ENCODE measurements around the gene FAM98B. TPM values are rescaled to one million over a fixed set of nuclear protein-coding genes. Genes with fewer than 3 reads are reported as not detected.
"Not testable (repeated sequence)": the region's sequence is repeated elsewhere in the genome, so short reads cannot be mapped to it uniquely, and the experiment has no call there.

Gene FAM98B
- 10 to 100 TPM; 80.1 to 97.1 (median 87.2) TPM for polyA plus RNA-seq (ENCODE audit: insufficient read length in 3 of 3)

- peak; percentile 83 to 89 (median 83) for DNase-seq (ENCODE audit: low read depth in 3 of 3, low spot score in 2 of 3)
Measured at GRCh38 chr15:38453971-38454695, at the start of gene FAM98B. Gene FAM98B, plus strand, starts transcription at chr15:38454127. Its CDS starts 35 bp downstream, at chr15:38454162.

- DNase-seq (ENCODE audit: low read depth in 3 of 3, low spot score in 2 of 3) = no peak
Measured at GRCh38 chr15:38406436-38406835, 47.5 kb upstream of the FAM98B start.

GRCh38 chr15:38408576-38408975, 45.4 kb upstream of the FAM98B start:
- no peak for DNase-seq (ENCODE audit: low read depth in 3 of 3, low spot score in 2 of 3)

DNA sequence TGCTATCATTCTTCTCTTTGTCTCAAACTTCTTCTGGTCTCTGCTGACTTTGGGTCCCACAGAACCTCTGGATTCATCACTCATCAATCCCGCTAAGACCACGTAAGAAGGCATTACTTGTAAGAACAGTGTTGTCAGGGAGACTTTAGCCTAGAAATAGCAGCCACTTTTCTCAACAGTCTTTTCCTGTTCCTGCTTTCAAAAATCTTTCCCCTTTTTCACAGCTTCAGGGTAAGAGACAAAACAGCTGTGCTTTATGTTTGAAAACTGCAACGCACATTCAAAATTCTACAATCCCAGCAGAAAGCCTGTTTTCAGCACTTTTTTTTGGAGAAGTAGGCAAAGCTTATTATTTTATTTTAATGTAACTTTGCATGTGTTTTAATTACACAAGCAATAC, 42.0 kb upstream of the FAM98B start:
- peak in 1 of 3 donors; percentile 10 for DNase-seq (ENCODE audit: low read depth in 3 of 3, low spot score in 2 of 3)

DNA sequence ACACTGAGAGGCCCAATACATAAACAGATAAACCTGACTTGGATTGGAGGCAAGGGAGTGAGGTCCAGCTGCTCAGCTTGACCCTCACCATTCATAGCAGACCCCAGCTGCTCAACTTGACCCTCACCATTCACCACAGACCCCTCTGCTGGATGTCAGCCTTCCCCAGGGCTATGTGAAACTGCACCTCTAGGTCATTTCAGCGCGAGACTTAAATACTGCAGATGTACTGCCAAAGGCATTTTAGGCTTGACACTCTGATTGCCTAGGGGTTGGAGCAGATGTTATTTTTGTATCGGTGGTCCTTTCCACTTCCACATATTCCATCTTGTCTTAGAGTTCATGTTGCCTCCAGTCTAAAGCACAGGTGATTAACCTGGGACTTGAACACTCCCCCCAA, 41.5 kb upstream of the FAM98B start:
- no peak for DNase-seq (ENCODE audit: low read depth in 3 of 3, low spot score in 2 of 3)

DNA sequence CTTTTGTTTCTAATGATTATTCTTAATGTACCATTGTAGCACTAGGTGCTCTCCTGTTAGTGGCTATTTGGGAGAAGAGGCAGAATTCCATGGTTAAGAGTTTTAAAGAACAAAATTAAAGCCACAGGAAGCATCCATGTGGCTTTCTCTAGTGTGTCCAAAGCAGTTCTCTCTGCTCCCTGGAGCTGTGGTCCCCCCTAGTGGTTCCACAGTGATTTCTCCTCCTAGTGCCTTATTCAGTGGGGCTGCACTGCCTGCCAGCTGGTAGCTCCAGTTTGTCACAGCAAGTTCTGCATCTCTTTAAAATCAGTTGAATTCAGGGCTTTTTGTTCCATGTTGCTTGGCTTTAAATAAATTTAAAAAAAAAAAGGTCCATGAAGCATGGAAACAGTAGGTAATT, 39.6 kb upstream of the FAM98B start:
- DNase-seq (ENCODE audit: low read depth in 3 of 3, low spot score in 2 of 3) = peak in 1 of 3 donors; percentile 13

GRCh38 chr15:38421069-38421690, 32.7 kb upstream of the FAM98B start:
- DNase-seq (ENCODE audit: low read depth in 3 of 3, low spot score in 2 of 3) = no peak

DNA sequence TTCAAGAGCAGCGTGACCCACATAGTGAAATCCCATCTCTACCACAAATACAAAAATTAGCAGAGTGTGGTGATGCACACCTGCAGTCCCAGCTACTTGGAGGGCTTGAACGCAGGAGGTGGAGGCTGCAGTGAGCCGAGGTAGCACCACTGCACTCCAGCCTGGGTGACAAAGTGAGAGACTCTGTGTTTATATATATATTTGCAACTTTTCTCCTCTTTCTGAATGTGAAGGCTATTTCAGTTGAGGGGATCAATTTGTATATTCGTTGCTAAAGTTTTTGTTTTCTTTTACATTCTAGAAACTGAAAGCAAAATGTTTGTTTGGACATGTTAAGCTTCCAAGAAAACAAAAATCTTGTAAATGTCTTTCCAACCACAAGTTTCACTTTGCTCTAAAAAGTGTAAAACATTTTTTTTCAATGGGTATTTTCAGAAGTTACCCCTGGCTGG, 29.8 kb upstream of the FAM98B start:
- no peak for DNase-seq (ENCODE audit: low read depth in 3 of 3, low spot score in 2 of 3)

DNA sequence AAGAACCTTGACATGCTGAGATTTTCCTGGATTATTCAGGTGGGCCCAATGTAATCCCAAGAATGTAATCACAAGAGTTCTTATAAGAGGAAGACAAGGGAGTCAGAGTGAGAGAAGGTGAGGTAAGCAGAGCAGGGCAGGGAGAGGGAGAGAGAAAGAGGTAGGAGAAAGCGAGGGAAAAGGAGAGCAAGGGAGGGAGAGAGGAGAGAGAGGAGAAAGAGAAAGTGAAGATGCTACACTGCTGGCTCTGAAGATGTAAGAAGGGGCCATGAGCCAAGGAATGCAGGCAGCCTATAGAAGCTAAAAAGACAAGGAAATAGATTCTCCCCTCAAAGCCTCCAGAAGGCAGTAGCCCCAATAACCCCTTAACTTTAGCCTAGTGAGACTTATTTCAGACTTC, 28.7 kb upstream of the FAM98B start:
- DNase-seq (ENCODE audit: low read depth in 3 of 3, low spot score in 2 of 3) = no peak

GRCh38 chr15:38427380-38427779, 26.5 kb upstream of the FAM98B start:
- no peak for DNase-seq (ENCODE audit: low read depth in 3 of 3, low spot score in 2 of 3)

DNA sequence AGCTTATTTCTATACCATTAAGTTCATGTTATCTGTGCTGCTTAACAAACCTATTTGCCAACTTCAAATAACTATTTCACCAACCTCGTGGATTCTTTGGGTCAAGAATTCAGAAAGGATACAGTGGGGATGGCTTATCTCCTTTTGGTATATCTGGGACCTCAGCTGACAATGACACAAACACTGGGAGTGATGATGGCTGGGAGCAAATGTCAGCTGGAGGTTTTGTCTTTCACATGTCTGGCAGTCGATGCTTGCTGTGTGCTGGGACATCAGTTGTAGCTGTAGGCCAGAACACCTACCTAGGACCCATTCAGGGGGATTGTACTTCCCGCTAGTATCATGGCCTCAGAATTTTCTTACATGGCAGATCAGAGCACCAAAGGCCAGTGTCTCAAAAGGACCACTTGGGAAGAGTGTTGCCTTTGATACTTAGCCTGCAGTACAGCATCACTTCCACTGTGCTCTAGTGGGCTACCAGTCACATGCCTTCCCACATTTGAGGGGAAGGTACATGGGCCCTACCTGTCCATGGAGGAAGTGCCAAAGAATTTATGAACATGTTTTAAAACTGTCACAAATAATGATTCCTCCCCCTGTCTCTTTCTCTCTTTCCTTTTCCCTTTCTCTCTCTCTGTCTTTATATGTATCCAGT, 23.7 kb upstream of the FAM98B start:
- no peak for DNase-seq (ENCODE audit: low read depth in 3 of 3, low spot score in 2 of 3)

DNA sequence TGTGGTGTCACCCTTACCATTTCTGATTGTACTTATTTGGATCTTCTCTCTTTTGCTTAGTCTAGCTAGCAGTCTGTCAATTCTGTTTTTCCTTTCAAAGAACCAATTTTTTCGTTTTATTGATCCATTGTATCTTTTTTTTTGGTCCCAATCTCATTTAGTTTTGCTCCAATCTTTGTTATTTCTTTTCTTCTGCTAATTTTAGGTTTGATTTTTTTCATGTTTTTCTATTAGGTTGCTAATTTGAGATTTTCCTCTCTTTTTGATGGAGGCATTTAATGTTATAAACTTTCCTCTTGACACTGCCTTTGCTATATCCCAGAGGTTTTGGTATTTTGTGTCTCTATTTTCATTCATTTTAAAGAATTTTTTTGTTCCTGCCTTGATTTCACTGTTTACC, 16.9 kb upstream of the FAM98B start:
- no peak for DNase-seq (ENCODE audit: low read depth in 3 of 3, low spot score in 2 of 3)

DNA sequence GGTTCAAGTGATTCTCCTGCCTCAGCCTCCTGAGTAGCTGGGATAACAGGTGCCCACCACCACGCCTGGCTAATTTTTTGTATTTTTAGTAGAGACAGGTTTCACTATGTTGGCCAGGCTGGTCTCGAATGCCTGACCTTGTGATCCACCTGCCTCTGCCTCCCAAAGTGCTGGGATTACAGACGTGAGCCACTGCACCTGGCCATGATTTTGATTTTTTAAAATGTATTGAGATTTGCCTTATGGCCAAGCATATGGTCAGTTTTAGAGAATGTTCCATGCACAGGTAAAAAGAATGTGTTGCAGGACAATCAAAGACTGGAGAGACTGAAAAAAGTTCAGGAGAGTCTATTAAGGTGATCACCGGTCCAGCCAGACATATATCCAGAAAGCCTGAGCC, 16.3 kb upstream of the FAM98B start:
- DNase-seq (ENCODE audit: low read depth in 3 of 3, low spot score in 2 of 3) = not testable (repeated sequence)

- no peak for DNase-seq (ENCODE audit: low read depth in 3 of 3, low spot score in 2 of 3)
Measured at GRCh38 chr15:38438031-38438986, 15.6 kb upstream of the FAM98B start.

DNA sequence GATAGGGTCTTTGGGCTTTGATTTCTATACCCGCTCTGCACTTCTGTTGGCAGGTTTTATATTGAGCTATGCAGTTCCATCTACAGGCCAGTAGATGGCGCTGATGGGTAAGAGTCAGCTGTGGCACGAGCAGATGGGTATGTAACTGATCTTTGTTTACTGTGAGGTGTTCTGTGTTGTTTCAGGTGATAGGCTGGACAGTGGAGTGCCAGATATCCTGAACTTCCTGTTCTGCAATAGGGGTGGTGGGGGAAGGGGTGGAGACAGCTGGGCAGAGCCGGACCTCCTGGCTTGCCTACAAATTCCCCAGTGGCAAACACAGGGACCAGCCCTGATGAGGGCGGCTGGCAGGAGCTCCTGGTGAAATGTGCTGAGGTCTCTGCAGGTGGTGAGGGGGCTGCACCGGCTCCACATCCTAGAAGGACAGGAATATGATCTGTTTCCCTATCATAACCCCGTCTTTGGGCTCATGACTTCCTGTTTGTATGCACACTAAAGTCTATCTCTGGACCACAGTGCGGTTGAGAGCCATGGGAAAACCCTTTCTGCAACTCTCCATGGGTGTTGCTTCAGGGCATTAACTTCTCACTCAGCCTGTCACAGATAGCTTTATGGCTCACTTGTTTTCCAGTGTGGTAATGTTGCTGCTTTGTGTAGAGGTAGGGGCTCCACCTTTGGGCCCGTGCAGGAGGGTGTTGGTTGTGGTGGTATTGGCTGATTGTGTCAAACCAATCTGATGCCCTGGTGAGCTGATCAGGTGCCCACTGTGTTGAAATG, 13.4 kb upstream of the FAM98B start:
- DNase-seq (ENCODE audit: low read depth in 3 of 3, low spot score in 2 of 3) = peak; percentile 33 to 54 (median 47)

DNA sequence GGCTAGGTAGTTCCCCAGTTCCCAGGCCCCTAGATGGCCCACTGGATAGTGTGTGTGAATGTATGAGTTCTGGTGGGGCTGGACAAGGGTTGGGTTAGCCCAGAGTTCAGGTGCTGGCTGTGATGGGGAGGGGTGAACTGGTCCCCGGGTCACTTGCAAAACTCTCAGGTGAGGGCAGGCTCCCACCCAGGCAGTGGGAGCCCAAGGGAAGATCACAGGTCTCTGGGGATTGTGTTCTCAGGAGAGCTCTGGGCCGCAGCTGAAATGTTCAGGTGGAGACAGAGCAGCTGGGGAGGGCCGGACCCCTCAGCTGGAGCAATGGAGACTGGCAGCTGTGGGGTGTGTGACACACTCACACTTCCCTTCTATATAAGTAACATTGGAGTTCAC, 12.8 kb upstream of the FAM98B start:
- DNase-seq (ENCODE audit: low read depth in 3 of 3, low spot score in 2 of 3) = no peak

DNA sequence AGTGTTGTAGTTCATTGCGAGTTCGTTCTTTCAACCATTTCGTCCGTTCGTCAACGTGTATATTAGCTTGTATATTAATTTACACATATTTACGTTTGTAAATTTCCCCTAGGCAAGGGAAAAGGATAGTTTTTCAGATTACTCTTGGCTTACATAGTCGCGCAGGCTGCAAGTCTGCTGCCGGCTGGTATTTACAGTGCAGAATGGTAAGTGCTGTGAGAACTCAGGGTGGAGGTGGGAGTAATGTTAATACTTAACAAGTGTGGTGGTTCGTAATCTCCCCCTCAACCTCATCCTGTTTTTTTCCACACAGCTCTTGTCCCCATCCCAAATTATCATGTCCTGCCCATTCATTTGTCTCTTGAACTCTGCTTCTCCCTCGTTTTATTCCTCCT, 766 bp downstream of the FAM98B start:
- DNase-seq (ENCODE audit: low read depth in 3 of 3, low spot score in 2 of 3) = no peak

DNA sequence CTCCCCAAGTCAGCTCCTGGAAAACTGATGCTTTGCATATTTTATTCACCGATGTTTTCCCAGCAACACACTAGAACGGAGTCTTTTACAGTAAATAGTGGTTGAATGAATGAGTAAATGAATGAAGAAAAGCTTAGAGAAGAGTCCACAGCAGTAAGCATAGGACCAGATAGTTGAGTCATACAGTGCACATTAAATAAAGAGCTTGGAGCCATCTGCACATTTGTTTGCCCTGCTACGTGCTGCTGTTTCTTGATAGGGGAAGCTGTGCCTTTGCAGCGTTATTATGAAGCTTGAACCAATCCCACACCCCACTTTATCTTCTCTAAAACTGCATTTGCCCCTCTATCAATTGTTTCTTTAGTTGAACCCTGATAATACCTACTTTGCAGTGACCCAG, 1.2 kb downstream of the FAM98B start:
- no peak for DNase-seq (ENCODE audit: low read depth in 3 of 3, low spot score in 2 of 3)

DNA sequence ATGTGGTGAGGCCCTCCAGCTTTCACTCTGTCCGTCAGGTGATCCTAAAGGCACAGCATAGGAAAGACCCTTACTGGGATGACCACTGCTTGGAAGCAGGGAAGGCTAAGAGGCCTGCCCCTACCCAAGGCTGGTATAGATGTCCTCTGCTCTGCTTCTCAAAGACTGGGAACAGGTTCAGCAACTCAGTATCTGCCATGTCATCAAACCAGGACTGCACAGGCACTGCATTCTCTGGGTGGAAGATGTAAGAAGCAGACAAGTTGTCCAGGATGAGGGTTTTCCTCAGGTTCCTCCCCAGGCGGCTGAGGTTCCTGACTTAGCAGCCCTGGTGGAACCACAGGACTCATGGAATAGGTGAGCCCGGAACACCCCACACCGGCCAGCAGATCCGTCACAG, 4.7 kb downstream of the FAM98B start:
- no peak for DNase-seq (ENCODE audit: low read depth in 3 of 3, low spot score in 2 of 3)

GRCh38 chr15:38459480-38459879, 5.6 kb downstream of the FAM98B start:
- no peak for DNase-seq (ENCODE audit: low read depth in 3 of 3, low spot score in 2 of 3)
